Esophagus muscularis mucosa (tissue), 3 donors: Measurements from ENCODE around the gene C17orf50.
A peak's percentile ranks its signal among the peaks of the same experiment; 100 is the strongest.

ENCODE experiments used
- POLR2A ChIP-seq: fragments of 450-650 bp; IDR thresholded peaks from one replicate; pipeline ENCODE4 v1.6.1; 2017; ENCODE audit warnings: antibody characterized with exemption, moderate library complexity, mild to moderate bottlenecking, low read depth
- POLR2AphosphoS5 ChIP-seq, 2 donors: sonication (generic); formaldehyde crosslinking; IDR thresholded peaks; one replicate each; pipeline ENCODE4 v1.6.1; 2017; ENCODE audit warnings: antibody characterized with exemption in 2 of 2
- TF ChIP-seq, protein P1 (sequence below), 3 experiments: fragments of 200-600 bp in 2 of 3; fragments of 450-650 bp in 1 of 3; sonication (generic) in 2 of 3; IDR thresholded peaks; one replicate each; pipeline ENCODE4 v1.5.1; 2017 to 2019; ENCODE audit warnings: antibody characterized with exemption in 3 of 3, mild to moderate bottlenecking in 2 of 3, moderate library complexity in 1 of 3

DNA sequence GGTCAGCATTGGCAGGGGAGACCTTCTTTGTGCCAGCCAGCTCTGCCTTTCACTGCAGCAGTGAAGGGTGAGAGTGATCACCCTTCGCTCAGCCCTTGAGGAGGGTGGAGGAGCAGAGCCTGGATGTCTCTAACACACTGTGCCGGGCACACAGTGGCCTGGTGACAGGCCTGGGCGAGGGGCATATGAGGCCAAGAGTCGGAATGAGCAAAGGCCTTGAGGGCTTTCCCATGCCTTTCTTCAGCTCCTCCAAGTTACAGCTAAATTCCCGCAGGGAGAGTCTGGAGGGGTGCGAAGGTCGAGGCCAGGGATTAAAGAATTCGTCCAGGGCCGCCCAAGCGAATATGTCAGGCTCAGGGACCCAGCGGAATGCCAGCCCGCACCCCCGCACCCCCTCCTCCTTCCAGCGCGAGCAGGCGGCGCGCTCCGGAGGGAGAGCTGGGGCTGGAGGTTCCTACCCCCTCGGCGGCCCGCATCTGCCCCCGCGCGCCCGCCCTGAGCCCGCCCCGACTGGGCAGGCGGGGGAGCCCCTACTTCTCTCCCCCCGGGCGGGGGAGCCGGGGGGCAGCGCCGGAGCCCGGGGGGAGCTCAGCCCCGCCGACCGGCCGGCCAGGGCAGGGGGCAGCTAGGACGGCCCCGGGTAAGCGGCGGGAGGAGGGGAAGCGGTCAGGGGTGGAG, 29.3 kb upstream of the C17orf50 start, which contains the start of gene RASL10B:
- TF ChIP-seq, protein P1, sequence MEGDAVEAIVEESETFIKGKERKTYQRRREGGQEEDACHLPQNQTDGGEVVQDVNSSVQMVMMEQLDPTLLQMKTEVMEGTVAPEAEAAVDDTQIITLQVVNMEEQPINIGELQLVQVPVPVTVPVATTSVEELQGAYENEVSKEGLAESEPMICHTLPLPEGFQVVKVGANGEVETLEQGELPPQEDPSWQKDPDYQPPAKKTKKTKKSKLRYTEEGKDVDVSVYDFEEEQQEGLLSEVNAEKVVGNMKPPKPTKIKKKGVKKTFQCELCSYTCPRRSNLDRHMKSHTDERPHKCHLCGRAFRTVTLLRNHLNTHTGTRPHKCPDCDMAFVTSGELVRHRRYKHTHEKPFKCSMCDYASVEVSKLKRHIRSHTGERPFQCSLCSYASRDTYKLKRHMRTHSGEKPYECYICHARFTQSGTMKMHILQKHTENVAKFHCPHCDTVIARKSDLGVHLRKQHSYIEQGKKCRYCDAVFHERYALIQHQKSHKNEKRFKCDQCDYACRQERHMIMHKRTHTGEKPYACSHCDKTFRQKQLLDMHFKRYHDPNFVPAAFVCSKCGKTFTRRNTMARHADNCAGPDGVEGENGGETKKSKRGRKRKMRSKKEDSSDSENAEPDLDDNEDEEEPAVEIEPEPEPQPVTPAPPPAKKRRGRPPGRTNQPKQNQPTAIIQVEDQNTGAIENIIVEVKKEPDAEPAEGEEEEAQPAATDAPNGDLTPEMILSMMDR (IDR thresholded peaks at IDR 0.05) = no peak
- no peak for TF ChIP-seq POLR2A
- TF ChIP-seq POLR2AphosphoS5 (IDR thresholded peaks at IDR 0.05) = peak in 1 of 2 donors; percentile 51
